CD4-positive, alpha-beta T cell (primary cell): Measurements from ENCODE around the gene PNPLA3. TPM values are rescaled to one million over a fixed set of nuclear protein-coding genes. Genes with fewer than 3 reads are reported as not detected.
A peak's percentile ranks its signal among the peaks of the same experiment; 100 is the strongest.
"Not testable (repeated sequence)": the region's sequence is repeated elsewhere in the genome, so short reads cannot be mapped to it uniquely, and the experiment has no call there.

ENCODE experiments used
- ATAC-seq: fragments of 200-7000 bp; cut with Tn5 transposase; one replicate; pipeline ENCODE4 v1.10.0; 2022; ENCODE audit warnings: mild to moderate bottlenecking; ENCODE audit not compliant: poor library complexity
- CTCF ChIA-PET: fragments of 350-600 bp; sonication (Branson Sonifier 250); formaldehyde crosslinking; loops from one replicate; lab custom pipeline; 2021; ENCODE audit warnings: antibody characterized with exemption, inconsistent platforms; lab: Charles Lee
- POLR2A ChIA-PET: fragments of 350-600 bp; sonication (Branson Sonifier 250); formaldehyde crosslinking; loops from one replicate; lab custom pipeline; 2021; ENCODE audit warnings: antibody characterized with exemption, inconsistent platforms; lab: Charles Lee
- DNase-seq, 14 experiments: peaks; one replicate each; pipeline ENCODE4 v3.0.0-alpha.2; 2013 to 2020; ENCODE audit warnings: mixed read lengths in 2 of 14
- H3K27ac ChIP-seq, 2 donors: one replicate each; pipeline versions ENCODE4 v1.5.1 to v1.7.0; 2013; ENCODE audit warnings: low read length in 2 of 2, low read depth in 1 of 2, mild to moderate bottlenecking in 1 of 2
- H3K27me3 ChIP-seq, 2 experiments: 1 replicate in 1 of 2; 2 replicates in 1 of 2; pipeline versions ENCODE4 v1.6.1 to v1.7.0; 2013; ENCODE audit warnings: low read length in 2 of 2, control low read depth in 1 of 2, mild to moderate bottlenecking in 1 of 2, moderate library complexity in 1 of 2; ENCODE audit not compliant: insufficient read depth in 2 of 2, control insufficient read depth in 1 of 2
- H3K36me3 ChIP-seq: one replicate; pipeline ENCODE4 v1.6.1; 2013; ENCODE audit warnings: low read length, control low read depth; ENCODE audit not compliant: insufficient read depth
- H3K4me1 ChIP-seq: one replicate; pipeline ENCODE4 v1.6.1; 2013; ENCODE audit warnings: low read length, control low read depth; ENCODE audit not compliant: insufficient read depth
- H3K4me3 ChIP-seq: one replicate; pipeline ENCODE4 v1.5.1; 2013; ENCODE audit warnings: mild to moderate bottlenecking, low read length, moderate library complexity
- H3K9me3 ChIP-seq, 2 experiments: 1 replicate in 1 of 2; 2 replicates in 1 of 2; pipeline versions ENCODE4 v1.6.1 to v1.7.0; 2013; ENCODE audit warnings: low read length in 2 of 2, mild to moderate bottlenecking in 2 of 2, control low read depth in 1 of 2, moderate library complexity in 1 of 2; ENCODE audit not compliant: control insufficient read depth in 1 of 2, insufficient read depth in 1 of 2
- H3K27ac Mint-ChIP-seq: one replicate; pipeline ENCODE4 v1.8.0; 2020; ENCODE audit warnings: mixed read lengths
- H3K27me3 Mint-ChIP-seq: one replicate; pipeline ENCODE4 v1.8.0; 2021; ENCODE audit warnings: mixed read lengths
- H3K36me3 Mint-ChIP-seq: one replicate; pipeline ENCODE4 v1.8.0; 2021; ENCODE audit warnings: low read depth, mixed read lengths
- H3K4me1 Mint-ChIP-seq: one replicate; pipeline ENCODE4 v1.8.0; 2021; ENCODE audit warnings: low read depth, mixed read lengths
- H3K4me3 Mint-ChIP-seq: one replicate; pipeline ENCODE4 v1.8.0; 2020; ENCODE audit warnings: mild to moderate bottlenecking, mixed read lengths
- H3K9me3 Mint-ChIP-seq: one replicate; pipeline ENCODE4 v1.8.0; 2020; ENCODE audit warnings: mixed read lengths
- CTCF ChIP-seq: fragments of 200-600 bp; IDR thresholded peaks from one replicate; pipeline ENCODE4 v1.8.0; 2022; ENCODE audit warnings: antibody characterized with exemption, mild to moderate bottlenecking
- intact Hi-C, 2 experiments: fragments of 100-400 bp; cut with DNase I in 1 of 2; cut with micrococcal nuclease in 1 of 2; formaldehyde crosslinking; loops; one replicate each; pipeline versions ENCODE4 v1.15.1 to v1.9.0; 2023 to 2025; cut with DNase I, micrococcal nuclease
- total RNA-seq, 174 experiments: library from RNA in 2 of 174; stranded (reverse) in 2 of 174; gene quantifications; one replicate each; pipeline ENCODE4 v1.2.3 and lab custom pipeline; 2021 to 2026

Gene PNPLA3
- total RNA-seq, 2 experiments from 2014 or later, result not detected

GRCh38 chr22:43901976-43902643 is 21.5 kb upstream of the PNPLA3 start:
- H3K4me1 Mint-ChIP-seq, result no peaks in the 10 kb centered on the region
- no peak overlapping the region for H3K4me3 ChIP-seq
- intact Hi-C loops, result no loop called here
- H3K27ac Mint-ChIP-seq, result no peak overlapping the region
- H3K36me3 ChIP-seq, result no peaks in the 10 kb centered on the region
- CTCF ChIA-PET, result no interaction called here
- peaks cover 17% of the 10 kb centered on the region for H3K27me3 Mint-ChIP-seq
- H3K27ac ChIP-seq, result no peak overlapping the region
- ATAC-seq (no peak), DNase-seq (no peak)
- H3K9me3 Mint-ChIP-seq, result no peaks in the 10 kb centered on the region
- H3K4me3 Mint-ChIP-seq, result no peak overlapping the region
- TF ChIP-seq CTCF, result no peak
- H3K27me3 ChIP-seq, result peaks cover 0 to 8% of the 10 kb centered on the region in 2 experiments
- H3K36me3 Mint-ChIP-seq, result no peaks in the 10 kb centered on the region
- POLR2A ChIA-PET, result no interaction called here
- no peaks in the 10 kb centered on the region for H3K9me3 ChIP-seq
- no peaks in the 10 kb centered on the region for H3K4me1 ChIP-seq

- ATAC-seq, CTCF ChIA-PET, H3K4me3 ChIP-seq, H3K27me3 ChIP-seq, POLR2A ChIA-PET, H3K27ac ChIP-seq, H3K36me3 ChIP-seq, H3K36me3 Mint-ChIP-seq, H3K4me3 Mint-ChIP-seq, H3K9me3 ChIP-seq, H3K4me1 Mint-ChIP-seq, H3K4me1 ChIP-seq, intact Hi-C loops, H3K27ac Mint-ChIP-seq, H3K9me3 Mint-ChIP-seq, DNase-seq: not testable (repeated sequence)
- H3K27me3 Mint-ChIP-seq, result peaks cover 17% of the 10 kb centered on the region
Measured at GRCh38 chr22:43903033-43903432, 20.6 kb upstream of the PNPLA3 start.

- H3K27me3 ChIP-seq, H3K27ac ChIP-seq, H3K36me3 ChIP-seq, H3K4me1 Mint-ChIP-seq, intact Hi-C loops, H3K9me3 Mint-ChIP-seq, H3K9me3 ChIP-seq, H3K27ac Mint-ChIP-seq, H3K4me3 Mint-ChIP-seq, H3K4me3 ChIP-seq, H3K4me1 ChIP-seq, H3K36me3 Mint-ChIP-seq, CTCF ChIA-PET, ATAC-seq, POLR2A ChIA-PET: not testable (repeated sequence)
- peak in 3 of 14 experiments; percentile 8 to 39 (median 18) for DNase-seq
- peaks cover 17% of the 10 kb centered on the region for H3K27me3 Mint-ChIP-seq
Measured at GRCh38 chr22:43904412-43904811, 19.2 kb upstream of the PNPLA3 start.

- no peaks in the 10 kb centered on the region for H3K4me1 Mint-ChIP-seq
- H3K27ac Mint-ChIP-seq, result no peak overlapping the region
- no peaks in the 10 kb centered on the region for H3K9me3 Mint-ChIP-seq
- H3K27me3 Mint-ChIP-seq, result peaks cover 23% of the 10 kb centered on the region
- no peaks in the 10 kb centered on the region for H3K36me3 Mint-ChIP-seq
- ChIA-PET CTCF (no interaction called here), POLR2A (no interaction called here)
- ATAC-seq (no peak), DNase-seq (no peak)
- H3K4me3 Mint-ChIP-seq, result no peak overlapping the region
- no peaks in the 10 kb centered on the region for H3K36me3 ChIP-seq
- no peak overlapping the region for H3K27ac ChIP-seq
- TF ChIP-seq CTCF, result no peak
- no peaks in the 10 kb centered on the region for H3K9me3 ChIP-seq
- no peak overlapping the region for H3K4me3 ChIP-seq
- peaks cover 0 to 10% of the 10 kb centered on the region in 2 experiments for H3K27me3 ChIP-seq
- intact Hi-C loops, result no loop called here
- no peaks in the 10 kb centered on the region for H3K4me1 ChIP-seq
Measured at GRCh38 chr22:43905681-43906080, 17.9 kb upstream of the PNPLA3 start.
